ENCODE data around the gene NF2.

DNA sequence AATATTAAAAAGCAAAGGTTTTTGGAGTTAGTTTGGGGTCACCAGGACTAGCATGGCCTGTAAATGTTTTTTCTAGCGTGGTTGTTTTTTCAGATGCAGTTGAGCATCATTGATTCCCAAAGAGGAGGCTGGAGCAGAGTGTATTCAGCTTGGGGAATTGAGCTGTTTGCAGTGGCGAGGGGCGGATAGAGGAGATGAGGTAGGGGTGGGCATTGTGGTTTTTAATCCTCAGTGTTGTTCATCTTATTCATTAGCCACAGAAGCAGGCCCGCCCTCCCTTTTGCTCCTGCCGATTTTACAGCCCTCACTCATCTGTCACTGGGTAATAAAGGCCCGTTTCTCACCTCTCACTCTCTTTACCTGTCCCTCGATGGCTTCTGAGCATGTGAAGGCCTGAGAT is 51.4 kb downstream of the NF2 start:
- TF ChIP-seq, protein P1, sequence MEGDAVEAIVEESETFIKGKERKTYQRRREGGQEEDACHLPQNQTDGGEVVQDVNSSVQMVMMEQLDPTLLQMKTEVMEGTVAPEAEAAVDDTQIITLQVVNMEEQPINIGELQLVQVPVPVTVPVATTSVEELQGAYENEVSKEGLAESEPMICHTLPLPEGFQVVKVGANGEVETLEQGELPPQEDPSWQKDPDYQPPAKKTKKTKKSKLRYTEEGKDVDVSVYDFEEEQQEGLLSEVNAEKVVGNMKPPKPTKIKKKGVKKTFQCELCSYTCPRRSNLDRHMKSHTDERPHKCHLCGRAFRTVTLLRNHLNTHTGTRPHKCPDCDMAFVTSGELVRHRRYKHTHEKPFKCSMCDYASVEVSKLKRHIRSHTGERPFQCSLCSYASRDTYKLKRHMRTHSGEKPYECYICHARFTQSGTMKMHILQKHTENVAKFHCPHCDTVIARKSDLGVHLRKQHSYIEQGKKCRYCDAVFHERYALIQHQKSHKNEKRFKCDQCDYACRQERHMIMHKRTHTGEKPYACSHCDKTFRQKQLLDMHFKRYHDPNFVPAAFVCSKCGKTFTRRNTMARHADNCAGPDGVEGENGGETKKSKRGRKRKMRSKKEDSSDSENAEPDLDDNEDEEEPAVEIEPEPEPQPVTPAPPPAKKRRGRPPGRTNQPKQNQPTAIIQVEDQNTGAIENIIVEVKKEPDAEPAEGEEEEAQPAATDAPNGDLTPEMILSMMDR (conservative IDR thresholded peaks at IDR 0.05; ENCODE audit: low read depth, low read length), result no peak
- TF ChIP-seq EZH2phosphoT487 (IDR thresholded peaks at IDR 0.05; ENCODE audit: borderline replicate concordance, low read length), result no peak
